HepG2 (cell line): ENCODE data around the gene FGD3. TPM values are rescaled to one million over a fixed set of nuclear protein-coding genes. Genes with fewer than 3 reads are reported as not detected.
A peak's percentile ranks its signal among the peaks of the same experiment; 100 is the strongest.

Experiments
- CBX5 ChIP-seq: sonication (generic); formaldehyde crosslinking; IDR thresholded peaks from 2 replicates; pipeline ENCODE4 v1.4.0; 2020; ENCODE audit warnings: missing genetic modification reagents, borderline replicate concordance
- FOXC1 ChIP-seq: sonication (generic); formaldehyde crosslinking; IDR thresholded peaks from 2 replicates; pipeline ENCODE4 v1.8.0; 2022; ENCODE audit warnings: mild to moderate bottlenecking, missing genetic modification reagents, borderline replicate concordance
- FOXO4 ChIP-seq: sonication (generic); formaldehyde crosslinking; conservative IDR thresholded peaks from 2 replicates; pipeline ENCODE4 v1.8.1; 2023; ENCODE audit warnings: missing genetic modification reagents
- GABPB1 ChIP-seq: IDR thresholded peaks from 2 replicates; pipeline ENCODE4 v1.6.1; 2016; ENCODE audit warnings: mild to moderate bottlenecking, missing genetic modification reagents, moderate library complexity, missing compliant biosample characterization
- GATAD2A ChIP-seq: IDR thresholded peaks from 2 replicates; pipeline ENCODE4 v1.6.1; 2016
- HMGXB4 ChIP-seq, 2 experiments: sonication (generic) in 1 of 2; formaldehyde crosslinking in 1 of 2; IDR thresholded peaks; 2 replicates each; pipeline versions ENCODE4 v1.4.0 to v1.6.1; 2018 to 2020; ENCODE audit warnings: missing genetic modification reagents in 2 of 2, borderline replicate concordance in 1 of 2, low read depth in 1 of 2, mild to moderate bottlenecking in 1 of 2, missing biosample characterization in 1 of 2
- HOXA3 ChIP-seq: sonication (generic); formaldehyde crosslinking; IDR thresholded peaks from 2 replicates; pipeline ENCODE4 v1.5.0; 2020; ENCODE audit warnings: missing genetic modification reagents
- KAT8 ChIP-seq: IDR thresholded peaks from 2 replicates; pipeline ENCODE4 v1.6.1; 2016; ENCODE audit warnings: missing genetic modification reagents, missing compliant biosample characterization
- MED13 ChIP-seq: sonication (generic); formaldehyde crosslinking; IDR thresholded peaks from 2 replicates; pipeline ENCODE4 v1.5.0; 2020; ENCODE audit warnings: missing genetic modification reagents
- MLX ChIP-seq: IDR thresholded peaks from 2 replicates; pipeline ENCODE4 v1.6.1; 2016
- NR2F1 ChIP-seq, 2 experiments: fragments of 450-650 bp in 1 of 2; formaldehyde crosslinking in 1 of 2; IDR thresholded peaks; 2 replicates each; pipeline versions ENCODE4 v1.5.0 to v1.6.1; 2016 to 2020; ENCODE audit warnings: mild to moderate bottlenecking in 1 of 2, missing compliant biosample characterization in 1 of 2, missing genetic modification reagents in 1 of 2, moderate library complexity in 1 of 2
- RFX5 ChIP-seq: IDR thresholded peaks from 2 replicates; pipeline ENCODE4 v1.6.1; 2011; ENCODE audit warnings: low read depth, low read length, improper control_type of control experiment
- SMAD1 ChIP-seq: sonication (generic); formaldehyde crosslinking; IDR thresholded peaks from 2 replicates; pipeline ENCODE4 v1.4.0; 2020; ENCODE audit warnings: missing genetic modification reagents, low read depth, mild to moderate bottlenecking, borderline replicate concordance
- THAP9 ChIP-seq: sonication (generic); formaldehyde crosslinking; IDR thresholded peaks from 2 replicates; pipeline ENCODE4; 2020; ENCODE audit warnings: missing genetic modification reagents, mild to moderate bottlenecking, borderline replicate concordance
- YY1 ChIP-seq: IDR thresholded peaks from 2 replicates; pipeline ENCODE4 v1.6.1; 2011; ENCODE audit warnings: low read length, low read depth, moderate library complexity, mild to moderate bottlenecking; ENCODE audit not compliant: insufficient read depth, insufficient replicate concordance
- ZBTB34 ChIP-seq: sonication (generic); formaldehyde crosslinking; IDR thresholded peaks from 2 replicates; pipeline ENCODE4 v1.8.0; 2022; ENCODE audit warnings: mild to moderate bottlenecking, missing genetic modification reagents
- ZNF350 ChIP-seq: sonication (generic); formaldehyde crosslinking; IDR thresholded peaks from 2 replicates; pipeline ENCODE4 v1.4.0; 2020; ENCODE audit warnings: mild to moderate bottlenecking, low read depth, missing genetic modification reagents, borderline replicate concordance
- ZNF558 ChIP-seq: sonication (generic); formaldehyde crosslinking; IDR thresholded peaks from 2 replicates; pipeline ENCODE4 v1.9.0; 2022; ENCODE audit warnings: mild to moderate bottlenecking, missing genetic modification reagents, borderline replicate concordance
- ZNF883 ChIP-seq: sonication (generic); formaldehyde crosslinking; IDR thresholded peaks from 2 replicates; pipeline ENCODE4 v1.5.1; 2020; ENCODE audit warnings: mild to moderate bottlenecking, missing genetic modification reagents; ENCODE audit errors: not compliant biosample characterization
- polyA plus RNA-seq, 8 experiments: library from polyadenylated mRNA; depleted of rRNA in 3 of 8; stranded (reverse) in 7 of 8; unstranded in 1 of 8; fragments of >200 nt; fragmentation: Illumina TruSeq in 4 of 8; extraction: Trizol in 4 of 8; gene quantifications; 2 replicates each; pipeline versions ENCODE4 v1.2.1 to v1.2.3, GENCODE V29; 2011 to 2016; ENCODE audit warnings: low read depth in 4 of 8, missing spikeins in 1 of 8, mixed read lengths in 1 of 8; ENCODE audit not compliant: insufficient read depth in 1 of 8
- total RNA-seq, 5 experiments: library from RNA; depleted of rRNA; stranded (reverse); fragments of >200 nt; fragmentation: Illumina TruSeq; extraction: Trizol; gene quantifications; 2 replicates each; pipeline ENCODE4 v1.2.3, GENCODE V29; 2016; ENCODE audit warnings: low read depth in 1 of 5

FGD3 gene
- total and polyA plus RNA-seq, 2 of the 13 experiments (the other 11 are each of a cell fraction or from before 2014, with no cell fraction given), result 0.53 to 1.1 TPM

GRCh38 chr9:93003552-93004407 lies 56.5 kb downstream of the FGD3 start (continued):
- TF ChIP-seq MLX (CRISPR knock-in tag) (no peak), RFX5 (no peak), YY1 (peak; percentile 19), KAT8 (peak; percentile 19; the same call in 1 of the 2 replicates), HOXA3 (CRISPR knock-in tag) (0 out of 2 replicates have a peak, but pooled peaks have one; percentile 12), ZBTB34 (CRISPR knock-in tag) (0 out of 2 replicates have a peak, but pooled peaks have one; percentile 35), HMGXB4 (CRISPR knock-in tag; IDR thresholded peaks at IDR 0.05; ENCODE audit: borderline replicate concordance in 1 of 2, low read depth in 1 of 2) (0 out of 4 replicates have a peak, but pooled peaks have one; percentile 31 to 34), FOXO4 (CRISPR knock-in tag) (0 out of 2 replicates have a peak, but pooled peaks have one; percentile 80), FOXC1 (CRISPR knock-in tag) (peak; percentile 35; the same call in 1 of the 2 replicates), ZNF558 (CRISPR knock-in tag) (no peak), CBX5 (CRISPR knock-in tag) (0 out of 2 replicates have a peak, but pooled peaks have one; percentile 10), MED13 (CRISPR knock-in tag) (no peak), GABPB1 (CRISPR knock-in tag) (peak; percentile 29), THAP9 (CRISPR knock-in tag) (peak; percentile 38; the same call in 1 of the 2 replicates), GATAD2A (CRISPR knock-in tag) (peak; percentile 47; the same call in 1 of the 2 replicates), ZNF350 (CRISPR knock-in tag) (0 out of 2 replicates have a peak, but pooled peaks have one; percentile 32), ZNF883 (CRISPR knock-in tag) (peak; percentile 20), SMAD1 (CRISPR knock-in tag) (0 out of 2 replicates have a peak, but pooled peaks have one; percentile 22), NR2F1 (CRISPR knock-in tag; IDR thresholded peaks at IDR 0.05) (no peak)
